SK-MEL-5 (cell line): ENCODE results near the gene FKBP6. TPM values are rescaled to one million over a fixed set of nuclear protein-coding genes. Genes with fewer than 3 reads are reported as not detected.
"Not testable (repeated sequence)": the region's sequence is repeated elsewhere in the genome, so short reads cannot be mapped to it uniquely, and the experiment has no call there.

Experiments used
- DNase-seq: peaks from one replicate; pipeline ENCODE4 v3.0.0-alpha.2; 2016; ENCODE audit warnings: low read depth, low spot score
- in situ Hi-C: cut with HindIII; loops from 2 replicates; pipeline ENCODE4 v1.10.0; 2016; ENCODE audit warnings: low sequenced_read_pairs, high pct_unique_total_duplicates, low pct_unique_long_range_greater_than_20kb
- total RNA-seq: library from RNA; depleted of rRNA; stranded (reverse); fragments of >200 nt; shearing (Covaris generic); gene quantifications from 2 replicates; pipeline ENCODE4 v1.2.3, GENCODE V29; 2014

The FKBP6 gene
- total RNA-seq, 1 experiment from 2014 or later: not detected

GRCh38 chr7:73369009-73369408 is 41.0 kb downstream of the FKBP6 start:
- DNase-seq: no peak
- in situ Hi-C loops: no loop called here

GRCh38 chr7:73369622-73370021 is 41.7 kb downstream of the FKBP6 start:
- no peak for DNase-seq
- in situ Hi-C loops: no loop called here

GRCh38 chr7:73373741-73374140 is 45.8 kb downstream of the FKBP6 start:
- in situ Hi-C loops: no loop called here
- no peak for DNase-seq

- DNase-seq, in situ Hi-C loops: not testable (repeated sequence)
Observed at GRCh38 chr7:73376262-73376661, 48.3 kb downstream of the FKBP6 start.

GRCh38 chr7:73376671-73377412 is 48.9 kb downstream of the FKBP6 start:
- in situ Hi-C loops: no loop called here
- no peak for DNase-seq

GRCh38 chr7:73377413-73378200 is 49.6 kb downstream of the FKBP6 start:
- in situ Hi-C loops, DNase-seq: not testable (repeated sequence)

GRCh38 chr7:73382934-73383503 is 55.1 kb downstream of the FKBP6 start:
- in situ Hi-C loops: no loop called here

GRCh38 chr7:73387221-73387828 is 59.4 kb downstream of the FKBP6 start:
- in situ Hi-C loops: no loop called here

More at GRCh38 chr7:73382934-73383503, 55.1 kb downstream of the FKBP6 start:
- DNase-seq: no peak

GRCh38 chr7:73387908-73388414 is 60.0 kb downstream of the FKBP6 start:
- no peak for DNase-seq
- in situ Hi-C loops: no loop called here

More at GRCh38 chr7:73387221-73387828, 59.4 kb downstream of the FKBP6 start:
- DNase-seq: no peak

GRCh38 chr7:73391396-73391795 is 63.4 kb downstream of the FKBP6 start:
- in situ Hi-C loops: no loop called here
- DNase-seq: no peak

GRCh38 chr7:73394422-73394821 is 66.5 kb downstream of the FKBP6 start:
- in situ Hi-C loops: no loop called here
- no peak for DNase-seq

- in situ Hi-C loops: no loop called here
Observed at GRCh38 chr7:73395538-73396503, 67.9 kb downstream of the FKBP6 start.

GRCh38 chr7:73397521-73398281 is 69.7 kb downstream of the FKBP6 start:
- in situ Hi-C loops: no loop called here
- DNase-seq: no peak

More at GRCh38 chr7:73395538-73396503, 67.9 kb downstream of the FKBP6 start:
- no peak for DNase-seq

- in situ Hi-C loops: not testable (repeated sequence)
- DNase-seq: peak; percentile 90
Observed at GRCh38 chr7:73399185-73400050, 71.5 kb downstream of the FKBP6 start.

- DNase-seq: not testable (repeated sequence)
Observed at GRCh38 chr7:73404860-73405259, 76.9 kb downstream of the FKBP6 start.

More at GRCh38 chr7:73404860-73405259, 76.9 kb downstream of the FKBP6 start:
- in situ Hi-C loops: not testable (repeated sequence)
